GM12892 (cell line): ENCODE data around the gene TRMT1.

ENCODE experiments used
- POLR2A ChIP-seq: IDR thresholded peaks from 2 replicates; pipeline ENCODE4 v1.6.1; 2011; ENCODE audit warnings: low read depth, low read length, control low read depth
- POLR2AphosphoS5 ChIP-seq: IDR thresholded peaks from 2 replicates; pipeline ENCODE4 v1.6.1; 2011; ENCODE audit warnings: low read depth, low read length, control low read depth
- TAF1 ChIP-seq: IDR thresholded peaks from 2 replicates; pipeline ENCODE4 v1.6.1; 2011; ENCODE audit warnings: low read depth, mild to moderate bottlenecking, control low read depth, low read length, borderline replicate concordance

- TF ChIP-seq POLR2A (no peak), POLR2AphosphoS5 (no peak), TAF1 (no peak)
Measured at GRCh38 chr19:13146763-13147563, 30.4 kb upstream of the TRMT1 start.
